Cardiac muscle cell (in vitro differentiated cells and primary cell): ENCODE results near the gene AAGAB. TPM values are rescaled to one million over a fixed set of nuclear protein-coding genes. Genes with fewer than 3 reads are reported as not detected.
A peak's percentile ranks its signal among the peaks of the same experiment; 100 is the strongest.

Source experiments
- DNase-seq, 2 donors: peaks; one replicate each; pipeline versions ENCODE4 v3.0.0 to v3.0.0-alpha.2; 2010 to 2017; ENCODE audit warnings: low read depth in 1 of 2, low spot score in 1 of 2
- H3K27ac ChIP-seq: fragments of 200-600 bp; sonication (generic); 2 replicates; pipeline ENCODE4 v1.5.1; 2016
- H3K27me3 ChIP-seq: fragments of 200-600 bp; sonication (generic); 2 replicates; pipeline ENCODE4 v1.6.0; 2016; ENCODE audit warnings: control low read depth
- H3K36me3 ChIP-seq: fragments of 200-600 bp; sonication (generic); 2 replicates; pipeline ENCODE4 v1.5.1; 2016; ENCODE audit warnings: control low read depth
- H3K4me1 ChIP-seq: fragments of 200-600 bp; sonication (generic); 2 replicates; pipeline ENCODE4 v1.8.1; 2017; ENCODE audit warnings: low read depth, mild to moderate bottlenecking, mixed run types
- H3K4me3 ChIP-seq: fragments of 200-600 bp; sonication (generic); 2 replicates; pipeline ENCODE4 v1.5.1; 2016; ENCODE audit warnings: mild to moderate bottlenecking
- H3K9me3 ChIP-seq: fragments of 200-600 bp; sonication (generic); 2 replicates; pipeline ENCODE4 v1.5.1; 2017; ENCODE audit warnings: low read depth, mild to moderate bottlenecking, control low read depth
- polyA plus RNA-seq: library from polyadenylated mRNA; unstranded; fragments of >200 nt; fragmentation: Nextera tagmentation; extraction: Ambion mirVana; gene quantifications from 2 replicates; pipeline ENCODE4 v1.2.1, GENCODE V29; 2016
- total RNA-seq: library from RNA; depleted of rRNA; stranded (reverse); fragments of >200 nt; gene quantifications from 2 replicates; pipeline ENCODE4 v1.2.3, GENCODE V29; 2016
- TF ChIP-seq, protein P1 (sequence below): IDR thresholded peaks from 2 replicates; pipeline ENCODE4 v1.5.1; 2012; ENCODE audit warnings: low read depth, mild to moderate bottlenecking, low read length

The AAGAB gene
- total and polyA plus RNA-seq, 2 experiments from 2014 or later, result 27.8 to 45.3 TPM

DNA sequence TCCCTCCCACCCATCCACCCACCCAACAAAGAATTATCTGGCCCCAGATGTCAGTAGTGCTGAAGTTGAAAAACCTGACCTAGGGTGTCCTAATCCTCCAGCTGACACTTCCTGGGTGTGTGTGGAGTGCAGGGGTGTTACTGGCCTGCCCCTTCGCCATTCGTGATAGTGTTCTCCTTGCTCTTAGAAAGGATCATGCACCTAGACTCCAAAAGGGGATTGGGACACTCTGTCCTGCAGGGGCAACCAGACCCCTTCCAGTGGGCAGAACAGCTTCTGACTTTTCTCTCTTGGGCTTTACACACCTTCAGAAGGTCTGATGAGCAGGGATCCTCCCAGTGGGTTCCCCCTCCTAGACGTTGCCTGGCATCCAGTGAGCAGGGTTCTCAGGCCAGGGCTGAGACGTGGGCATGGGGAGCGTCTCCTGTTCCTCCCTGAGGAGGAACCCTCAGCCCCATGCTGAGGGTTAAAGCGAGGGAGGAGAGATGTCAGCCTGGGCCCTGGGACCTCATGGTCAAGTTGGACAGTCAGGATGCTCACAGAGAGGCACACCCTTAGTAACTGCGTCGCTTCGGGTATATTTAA, 75.0 kb downstream of the AAGAB start:
- H3K4me3 ChIP-seq, result no peak overlapping the region
- peak overlapping the region; percentile 93 for H3K27ac ChIP-seq
- no peaks in the 10 kb centered on the region for H3K27me3 ChIP-seq
- no peak for DNase-seq
- no peaks in the 10 kb centered on the region for H3K9me3 ChIP-seq
- H3K36me3 ChIP-seq, result peaks cover 12% of the 10 kb centered on the region
- H3K4me1 ChIP-seq, result peaks cover 48% of the 10 kb centered on the region
- TF ChIP-seq, protein P1, sequence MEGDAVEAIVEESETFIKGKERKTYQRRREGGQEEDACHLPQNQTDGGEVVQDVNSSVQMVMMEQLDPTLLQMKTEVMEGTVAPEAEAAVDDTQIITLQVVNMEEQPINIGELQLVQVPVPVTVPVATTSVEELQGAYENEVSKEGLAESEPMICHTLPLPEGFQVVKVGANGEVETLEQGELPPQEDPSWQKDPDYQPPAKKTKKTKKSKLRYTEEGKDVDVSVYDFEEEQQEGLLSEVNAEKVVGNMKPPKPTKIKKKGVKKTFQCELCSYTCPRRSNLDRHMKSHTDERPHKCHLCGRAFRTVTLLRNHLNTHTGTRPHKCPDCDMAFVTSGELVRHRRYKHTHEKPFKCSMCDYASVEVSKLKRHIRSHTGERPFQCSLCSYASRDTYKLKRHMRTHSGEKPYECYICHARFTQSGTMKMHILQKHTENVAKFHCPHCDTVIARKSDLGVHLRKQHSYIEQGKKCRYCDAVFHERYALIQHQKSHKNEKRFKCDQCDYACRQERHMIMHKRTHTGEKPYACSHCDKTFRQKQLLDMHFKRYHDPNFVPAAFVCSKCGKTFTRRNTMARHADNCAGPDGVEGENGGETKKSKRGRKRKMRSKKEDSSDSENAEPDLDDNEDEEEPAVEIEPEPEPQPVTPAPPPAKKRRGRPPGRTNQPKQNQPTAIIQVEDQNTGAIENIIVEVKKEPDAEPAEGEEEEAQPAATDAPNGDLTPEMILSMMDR, result no peak

- Histone ChIP-seq H3K4me3 (no peak overlapping the region), H3K27ac (peak overlapping the region; percentile 93), H3K27me3 (no peaks in the 10 kb centered on the region), H3K4me1 (peaks cover 49% of the 10 kb centered on the region), H3K9me3 (no peaks in the 10 kb centered on the region), H3K36me3 (peaks cover 12% of the 10 kb centered on the region)
- peak; percentile 81 to 98 for DNase-seq
- TF ChIP-seq, protein P1, result no peak
These were observed 75.8 kb downstream of the AAGAB start for GRCh38 chr15:67178569-67179210.

DNA sequence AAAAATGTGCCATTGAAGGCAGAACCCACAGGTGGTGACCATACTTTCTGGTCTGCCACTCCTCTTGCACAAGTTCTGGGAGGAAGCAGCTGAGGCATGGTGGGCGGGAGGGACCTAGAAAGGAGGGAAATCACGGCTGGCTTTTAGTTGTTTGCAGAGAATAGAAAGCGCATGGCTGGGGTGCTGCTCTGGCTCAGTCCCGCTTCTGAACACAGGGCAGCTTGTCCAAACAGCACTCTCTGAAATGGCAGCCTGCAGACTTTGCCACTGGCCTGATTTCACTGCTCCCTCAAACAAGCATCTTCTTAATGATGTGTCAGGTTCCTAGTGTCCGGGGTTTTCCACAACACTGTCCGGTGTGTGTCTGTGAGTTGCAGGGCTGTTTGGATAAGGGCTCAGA, 76.7 kb downstream of the AAGAB start:
- no peak for DNase-seq
- H3K4me3 ChIP-seq, result no peak overlapping the region
- TF ChIP-seq, protein P1, result no peak
- peaks cover 49% of the 10 kb centered on the region for H3K4me1 ChIP-seq
- no peaks in the 10 kb centered on the region for H3K9me3 ChIP-seq
- H3K27ac ChIP-seq, result peak overlapping the region; percentile 93
- no peaks in the 10 kb centered on the region for H3K27me3 ChIP-seq
- H3K36me3 ChIP-seq, result peaks cover 12% of the 10 kb centered on the region

DNA sequence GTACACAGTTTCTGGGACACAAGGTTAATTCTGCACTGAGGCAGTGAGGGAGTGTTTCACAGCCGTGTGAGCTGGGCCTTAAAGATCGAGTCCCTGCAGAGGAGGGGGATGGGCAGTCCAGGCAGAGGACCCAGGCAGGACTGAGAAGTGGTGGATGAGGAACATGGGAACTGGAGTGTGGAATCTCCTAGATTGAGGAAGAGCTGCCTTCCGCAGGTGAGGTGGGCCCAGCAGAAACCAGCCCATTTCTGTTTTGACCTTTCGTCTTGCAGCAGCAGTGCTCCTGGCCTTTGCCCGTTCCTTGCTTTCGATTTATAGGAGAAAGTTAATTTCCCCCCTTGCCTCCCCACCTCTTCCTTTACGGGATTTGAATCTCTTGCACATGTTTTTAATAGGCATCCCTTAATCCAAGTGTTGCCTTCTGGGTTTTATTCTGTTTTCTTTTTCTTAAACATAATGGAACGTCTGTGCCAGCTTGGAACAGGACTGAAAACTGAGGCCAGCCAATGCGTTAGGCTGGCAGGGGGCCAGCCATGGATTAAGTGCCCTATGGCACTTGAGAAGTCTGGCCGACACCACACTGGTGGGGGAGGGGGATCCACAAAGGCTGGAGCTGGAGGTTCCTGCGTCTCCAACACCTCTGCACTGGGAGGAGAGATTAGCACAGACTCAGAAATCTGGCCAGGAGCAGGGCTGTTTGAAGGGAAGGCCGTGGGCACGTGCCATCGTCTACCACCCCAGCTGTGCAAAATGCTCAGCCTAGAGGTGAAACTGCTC, 78.1 kb downstream of the AAGAB start:
- H3K4me3 ChIP-seq, result no peak overlapping the region
- H3K27me3 ChIP-seq, result no peaks in the 10 kb centered on the region
- no peaks in the 10 kb centered on the region for H3K9me3 ChIP-seq
- peaks cover 4% of the 10 kb centered on the region for H3K36me3 ChIP-seq
- DNase-seq, result peak in 1 of 2 donors; percentile 91
- H3K4me1 ChIP-seq, result peaks cover 49% of the 10 kb centered on the region
- no peak overlapping the region for H3K27ac ChIP-seq
- TF ChIP-seq, protein P1, result no peak

DNA sequence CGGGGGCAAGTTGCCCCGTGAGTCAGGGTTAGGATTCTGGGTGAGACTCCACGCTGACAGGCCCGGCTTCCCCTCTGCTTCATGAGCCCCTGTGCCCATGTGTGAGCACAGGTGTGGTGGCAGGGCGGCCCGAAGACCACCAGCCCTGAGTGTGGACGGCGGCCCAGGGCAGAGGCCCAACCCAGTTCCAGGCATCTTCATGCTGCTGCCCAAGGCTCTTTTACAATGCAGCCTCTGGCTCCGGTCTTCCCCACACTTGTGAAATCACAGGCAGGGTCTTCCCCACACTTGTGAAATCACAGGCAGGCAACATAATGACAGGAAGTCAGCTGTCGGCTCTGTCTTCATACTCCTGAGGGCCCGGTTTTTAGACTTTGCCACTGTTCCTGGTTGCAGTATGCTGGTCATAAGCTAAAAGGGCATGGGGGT, 78.8 kb downstream of the AAGAB start:
- H3K36me3 ChIP-seq, result peaks cover 3% of the 10 kb centered on the region
- H3K9me3 ChIP-seq, result no peaks in the 10 kb centered on the region
- H3K27me3 ChIP-seq, result no peaks in the 10 kb centered on the region
- no peak overlapping the region for H3K4me3 ChIP-seq
- H3K27ac ChIP-seq, result peak overlapping the region; percentile 1
- peak in 1 of 2 donors; percentile 89 for DNase-seq
- TF ChIP-seq, protein P1, result no peak
- peaks cover 49% of the 10 kb centered on the region for H3K4me1 ChIP-seq
